T-helper 22 cell (primary cell): ENCODE results near the gene GLIS2.
A peak's percentile ranks its signal among the peaks of the same experiment; 100 is the strongest.

ENCODE experiments used
- DNase-seq: peaks from one replicate; pipeline ENCODE4 v3.0.0-alpha.2; 2020; ENCODE audit warnings: low read depth

GLIS2 gene

GRCh38 chr16:4371357-4372000, 55.6 kb downstream of the GLIS2 start, which contains the start of gene VASN:
VASN (plus strand) TSS chr16:4371848; CDS start chr16:4380878, 9,030 bp downstream.
- DNase-seq = peak; percentile 57

DNA sequence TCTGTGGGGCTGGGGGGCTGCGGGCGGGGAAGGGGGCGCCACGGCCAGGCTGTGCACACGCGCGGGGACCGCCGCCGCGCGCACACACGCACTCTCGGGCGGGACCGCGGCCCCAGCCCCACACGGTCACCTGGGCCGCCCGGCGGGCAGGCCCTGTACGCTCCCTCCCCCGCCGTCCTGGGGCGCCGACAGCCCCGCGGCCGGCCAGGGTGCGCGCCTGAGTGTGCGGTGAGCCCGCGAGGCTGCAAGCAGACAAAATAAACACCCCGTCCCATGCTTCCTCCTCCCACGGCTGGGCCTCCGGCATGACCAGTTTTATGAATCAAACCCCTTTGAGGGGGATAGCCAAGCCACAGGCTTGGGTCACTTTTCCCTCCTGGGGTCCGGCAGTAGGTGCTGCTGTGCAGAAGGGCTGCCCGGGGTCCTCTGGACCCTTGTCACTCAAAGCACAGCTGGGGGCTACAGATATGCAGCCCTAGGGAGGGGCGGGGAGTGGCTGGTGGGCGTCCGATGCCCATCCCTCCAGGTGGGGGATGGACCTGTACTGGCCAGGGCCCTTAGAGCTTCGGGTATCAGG, 56.2 kb downstream of the GLIS2 start:
- no peak for DNase-seq

- DNase-seq = no peak
These were observed 56.9 kb downstream of the GLIS2 start for GRCh38 chr16:4372578-4373355.

DNA sequence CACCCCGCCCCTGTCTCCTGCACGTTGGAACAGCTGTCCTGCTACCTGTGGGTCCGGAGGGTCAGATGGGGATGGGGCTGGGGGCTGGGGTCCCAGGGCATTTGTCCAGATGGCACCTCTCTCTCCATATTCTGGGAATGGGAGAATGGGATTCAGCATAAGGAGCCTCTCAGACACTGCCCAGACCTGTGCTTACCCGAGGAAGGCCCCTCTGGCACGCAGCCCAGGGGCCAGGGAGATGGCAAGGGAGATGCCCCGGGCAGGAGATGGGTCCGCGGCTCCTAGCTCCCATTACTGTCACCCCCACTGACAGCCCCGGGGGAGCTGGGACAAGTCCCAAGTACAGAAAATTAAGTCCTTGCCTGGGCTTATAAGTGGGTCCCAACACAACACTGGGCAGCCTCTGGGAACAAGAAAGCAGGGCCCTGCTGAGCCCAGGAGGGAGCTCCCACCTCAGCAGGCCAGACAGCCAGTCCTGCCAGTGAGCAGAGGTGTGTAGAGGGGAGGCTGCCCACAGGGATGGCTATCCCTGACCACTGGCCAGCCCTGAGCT, 57.6 kb downstream of the GLIS2 start:
- no peak for DNase-seq

GRCh38 chr16:4373909-4374742, 58.3 kb downstream of the GLIS2 start:
- DNase-seq = no peak

- no peak for DNase-seq
These were observed 59.9 kb downstream of the GLIS2 start for GRCh38 chr16:4375717-4376116.

- no peak for DNase-seq
These were observed 60.4 kb downstream of the GLIS2 start for GRCh38 chr16:4376126-4376892.

GRCh38 chr16:4376893-4377572, 61.2 kb downstream of the GLIS2 start:
- DNase-seq = no peak

GRCh38 chr16:4377573-4378154, 61.8 kb downstream of the GLIS2 start:
- no peak for DNase-seq

DNA sequence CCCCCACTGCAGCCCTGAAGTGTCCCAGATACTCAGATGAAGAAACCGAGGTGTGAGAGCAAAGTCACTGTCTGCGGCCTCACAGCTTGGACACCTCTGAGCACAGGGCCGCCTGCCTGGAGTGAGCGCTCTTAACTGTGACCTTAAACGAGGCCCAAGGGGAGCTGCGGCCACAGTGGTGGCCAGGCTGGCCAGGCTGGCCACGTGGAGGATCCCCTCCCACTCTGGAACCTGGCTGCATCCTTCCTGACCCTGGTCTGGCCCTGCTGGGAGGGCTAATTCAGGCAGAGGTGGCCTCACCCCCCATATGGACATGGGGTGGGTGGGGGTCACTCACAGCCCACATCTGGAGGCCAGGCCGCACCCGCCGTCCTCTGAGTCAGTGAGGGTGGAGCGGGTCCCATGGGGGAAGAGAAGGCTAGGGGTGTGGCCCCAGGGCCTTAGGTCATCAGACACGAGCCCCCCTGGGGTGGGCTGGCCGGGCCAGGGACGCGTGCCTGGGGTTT, 62.3 kb downstream of the GLIS2 start:
- DNase-seq = no peak

DNA sequence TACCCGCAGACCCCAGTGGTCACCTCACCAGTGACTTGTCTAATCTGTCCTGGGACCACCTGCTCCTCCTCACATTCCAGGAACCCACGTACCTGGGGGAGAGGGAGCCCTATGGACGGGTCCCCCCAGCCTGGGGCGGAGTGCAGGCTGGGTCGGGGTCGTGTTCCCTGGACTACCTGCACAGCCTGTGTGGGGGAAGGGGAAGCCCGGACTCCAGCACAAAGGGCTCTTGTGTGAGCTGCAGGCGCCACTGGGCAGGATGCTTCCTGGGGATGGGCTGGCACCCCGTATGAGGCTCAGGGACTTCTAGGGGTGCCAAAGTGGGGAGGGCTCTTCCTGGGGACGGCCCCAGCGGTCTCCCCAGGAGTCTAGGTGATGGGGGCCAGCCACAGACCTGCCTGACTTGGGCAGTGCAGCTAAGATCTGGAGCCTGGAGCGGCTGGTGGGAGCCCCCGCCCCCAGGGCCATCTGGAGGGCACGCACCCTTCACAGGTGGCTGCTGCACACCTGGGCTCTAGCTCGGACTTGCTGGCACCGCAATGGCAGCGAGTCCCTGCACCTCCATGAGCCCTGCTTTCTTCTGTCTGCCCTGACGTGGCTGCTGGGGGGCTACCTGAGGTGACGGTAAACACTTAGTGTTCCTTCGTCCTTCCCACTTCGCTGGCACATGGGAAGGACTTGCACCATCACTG, 63.3 kb downstream of the GLIS2 start:
- DNase-seq = no peak

- no peak for DNase-seq
These were observed 64.5 kb downstream of the GLIS2 start for GRCh38 chr16:4380119-4381063.

- DNase-seq = no peak
These were observed 65.4 kb downstream of the GLIS2 start for GRCh38 chr16:4381072-4381934.

- DNase-seq = no peak
These were observed 66.3 kb downstream of the GLIS2 start for GRCh38 chr16:4381935-4382794.

GRCh38 chr16:4382795-4383357, 67.0 kb downstream of the GLIS2 start:
- no peak for DNase-seq
